CD8-positive, alpha-beta memory T cell (primary cell): Measurements from ENCODE around the gene TTC16. TPM values are rescaled to one million over a fixed set of nuclear protein-coding genes. Genes with fewer than 3 reads are reported as not detected.
A peak's percentile ranks its signal among the peaks of the same experiment; 100 is the strongest.

Source experiments
- CTCF ChIA-PET: fragments of 350-600 bp; sonication (Branson Sonifier 250); formaldehyde crosslinking; loops from one replicate; lab custom pipeline; 2021; ENCODE audit warnings: antibody characterized with exemption; lab: Charles Lee
- POLR2A ChIA-PET: fragments of 350-600 bp; sonication (Branson Sonifier 250); formaldehyde crosslinking; loops from one replicate; lab custom pipeline; 2021; ENCODE audit warnings: antibody characterized with exemption; lab: Charles Lee
- DNase-seq, 5 donors: peaks; one replicate each; pipeline versions ENCODE4 v3.0.0 to v3.0.0-alpha.2; 2020 to 2022; ENCODE audit warnings: mixed read lengths in 1 of 5
- H3K27ac ChIP-seq: one replicate; pipeline ENCODE4 v1.7.0; 2013; ENCODE audit warnings: low read depth, mild to moderate bottlenecking, low read length, moderate library complexity
- H3K27me3 ChIP-seq: 2 replicates; pipeline ENCODE4 v1.7.0; 2013; ENCODE audit warnings: low read length, mild to moderate bottlenecking; ENCODE audit not compliant: insufficient read depth, poor library complexity, severe bottlenecking
- H3K36me3 ChIP-seq: 2 replicates; pipeline ENCODE4 v1.7.0; 2013; ENCODE audit warnings: mild to moderate bottlenecking, low read length, moderate library complexity; ENCODE audit not compliant: insufficient read depth
- H3K4me1 ChIP-seq: 2 replicates; pipeline ENCODE4 v1.7.0; 2013; ENCODE audit warnings: mild to moderate bottlenecking, low read length, moderate library complexity; ENCODE audit not compliant: insufficient read depth
- H3K4me3 ChIP-seq: 2 replicates; pipeline ENCODE4 v1.7.0; 2013; ENCODE audit warnings: mild to moderate bottlenecking, low read length
- H3K9me3 ChIP-seq: 2 replicates; pipeline ENCODE4 v1.7.0; 2013; ENCODE audit warnings: mild to moderate bottlenecking, low read length
- H3K27ac Mint-ChIP-seq, 8 donors: one replicate each; pipeline ENCODE4 v1.8.0; 2020 to 2021; ENCODE audit warnings: mixed read lengths in 8 of 8, mild to moderate bottlenecking in 6 of 8, inconsistent platforms in 3 of 8, moderate library complexity in 3 of 8
- H3K27me3 Mint-ChIP-seq, 2 donors: one replicate each; pipeline ENCODE4 v1.8.0; 2020 to 2021; ENCODE audit warnings: mixed read lengths in 2 of 2, mild to moderate bottlenecking in 1 of 2, moderate library complexity in 1 of 2
- H3K36me3 Mint-ChIP-seq, 3 donors: one replicate each; pipeline ENCODE4 v1.8.0; 2020 to 2021; ENCODE audit warnings: mixed read lengths in 3 of 3, inconsistent platforms in 1 of 3, mild to moderate bottlenecking in 1 of 3
- H3K4me1 Mint-ChIP-seq, 3 donors: one replicate each; pipeline ENCODE4 v1.8.0; 2020 to 2021; ENCODE audit warnings: mixed read lengths in 3 of 3, inconsistent platforms in 1 of 3, mild to moderate bottlenecking in 1 of 3
- H3K4me3 Mint-ChIP-seq, 7 donors: one replicate each; pipeline ENCODE4 v1.8.0; 2020 to 2021; ENCODE audit warnings: mixed read lengths in 7 of 7, mild to moderate bottlenecking in 6 of 7, moderate library complexity in 4 of 7, inconsistent platforms in 2 of 7
- H3K9me3 Mint-ChIP-seq, 5 donors: one replicate each; pipeline ENCODE4 v1.8.0; 2020 to 2022; ENCODE audit warnings: mixed read lengths in 5 of 5, mild to moderate bottlenecking in 3 of 5, moderate library complexity in 2 of 5, inconsistent platforms in 1 of 5
- polyA plus RNA-seq: library from polyadenylated mRNA; unstranded; fragments of 300-500 nt; fragmentation: Illumina TruSeq; gene quantifications from one replicate; pipeline ENCODE4 v1.2.3, GENCODE V29; 2021
- total RNA-seq, 2 experiments: library from RNA; stranded (reverse); gene quantifications; one replicate each; pipeline ENCODE4 v1.2.3, GENCODE V29; 2021

TTC16 gene
- total and polyA plus RNA-seq, 3 experiments from 2014 or later, result 1.6 to 7.1 (median 1.8) TPM

DNA sequence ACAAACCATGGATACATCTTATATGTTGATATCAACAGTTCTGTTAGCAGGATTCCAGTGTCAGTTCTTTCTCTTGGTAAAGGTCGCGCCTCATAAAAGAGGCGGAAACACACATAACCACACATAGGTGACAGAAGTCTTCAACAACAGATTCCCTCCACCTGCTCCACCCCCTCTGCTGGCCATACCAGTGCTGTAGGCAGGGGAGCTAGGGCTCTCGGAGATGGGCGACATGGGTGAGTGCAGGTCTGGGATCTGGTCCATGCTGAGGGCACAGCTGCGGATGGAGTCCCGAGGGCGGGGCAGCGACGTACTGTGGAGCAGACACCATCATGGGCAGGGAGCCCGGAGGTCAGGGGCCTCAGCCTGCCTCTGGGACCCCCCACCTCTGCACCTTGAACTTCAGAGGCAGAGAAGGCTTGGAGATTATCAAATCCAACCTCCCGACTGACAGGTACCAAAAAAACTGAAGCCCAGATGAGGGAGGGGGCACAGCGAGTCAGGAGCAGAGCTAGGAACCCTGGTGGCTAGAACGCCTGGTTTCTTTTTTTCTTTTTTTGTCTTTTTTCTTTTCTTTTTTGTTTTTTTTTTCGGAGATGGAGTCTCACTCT, 31.2 kb downstream of the TTC16 start:
- ChIA-PET POLR2A (interaction anchor here (0.7 to 1.3 kb wide), 2 partner anchors 12 to 24 kb away, joined by 3 to 7 read pairs; partner anchors contain the start of gene TOR2A), CTCF (interaction anchor here (0.8 to 2.4 kb wide), 8 partner anchors 9 to 122 kb away, joined by 3 to 7 read pairs (median 4); partner anchors contain the start of genes FPGS and TOR2A)
- peak in 4 of 5 donors; percentile 19 to 77 (median 62) for DNase-seq
- no peaks in the 10 kb centered on the region for H3K27me3 ChIP-seq
- Mint-ChIP-seq H3K4me1 (peaks cover 16 to 27% (median 21%) of the 10 kb centered on the region in 3 donors), H3K27me3 (no peaks in the 10 kb centered on the region), H3K9me3 (no peaks in the 10 kb centered on the region), H3K27ac (peak overlapping the region; percentile 68 to 94 (median 92)), H3K4me3 (peak overlapping the region in 3 of 7 donors; percentile 29 to 73 (median 55)), H3K36me3 (peaks cover 4 to 90% (median 8%) of the 10 kb centered on the region in 3 donors)
- no peaks in the 10 kb centered on the region for H3K9me3 ChIP-seq
- peaks cover 60% of the 10 kb centered on the region for H3K36me3 ChIP-seq
- H3K4me1 ChIP-seq, result peaks cover 11% of the 10 kb centered on the region
- no peak overlapping the region for H3K4me3 ChIP-seq
- no peak overlapping the region for H3K27ac ChIP-seq

DNA sequence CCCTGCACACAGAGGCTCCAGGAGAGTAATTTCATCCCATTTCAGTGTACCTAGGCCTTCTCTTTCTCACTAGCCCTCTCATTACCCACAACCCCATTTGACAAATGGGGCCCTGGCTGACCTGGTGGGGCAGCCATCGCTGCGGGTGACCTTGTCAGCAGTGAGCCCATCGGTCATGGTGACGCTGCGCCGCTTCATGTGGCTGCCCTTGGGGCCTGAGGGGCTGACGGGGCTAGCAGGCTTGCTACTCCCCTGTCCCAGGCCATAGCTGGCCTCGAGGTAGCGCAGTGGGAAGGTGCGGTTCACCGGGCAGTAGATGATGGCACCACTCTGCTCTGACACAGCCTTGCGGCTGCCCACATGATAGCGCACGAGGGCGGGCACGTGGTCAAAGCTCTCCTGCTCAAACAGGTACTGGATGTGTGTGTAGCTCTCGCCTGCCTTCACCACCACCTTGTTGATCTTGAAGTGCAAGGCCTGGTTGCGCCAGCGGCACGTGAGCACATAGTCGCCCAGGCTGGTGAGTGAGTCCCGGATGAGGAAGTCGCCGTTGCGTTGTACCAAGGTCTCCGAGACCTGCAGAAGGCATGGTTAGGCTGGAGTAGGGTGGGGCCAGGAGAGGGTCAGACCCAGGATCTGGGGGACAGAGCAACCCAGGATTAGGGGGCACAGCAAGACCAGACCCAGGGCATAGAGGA, 33.4 kb downstream of the TTC16 start:
- peaks cover 11% of the 10 kb centered on the region for H3K4me1 ChIP-seq
- H3K27me3 Mint-ChIP-seq, result no peaks in the 10 kb centered on the region
- peaks cover 51% of the 10 kb centered on the region for H3K36me3 ChIP-seq
- H3K27me3 ChIP-seq, result no peaks in the 10 kb centered on the region
- no peak overlapping the region for H3K4me3 Mint-ChIP-seq
- DNase-seq, result no peak
- peak overlapping the region in 5 of 8 donors; percentile 11 to 82 (median 47) for H3K27ac Mint-ChIP-seq
- ChIA-PET CTCF (interaction anchor here (1.1 to 2.4 kb wide), 2 partner anchors 15 to 20 kb away, joined by 3 to 7 read pairs; partner anchors contain the start of gene TOR2A), POLR2A (no interaction called here)
- H3K36me3 Mint-ChIP-seq, result peaks cover 4 to 87% (median 6%) of the 10 kb centered on the region in 3 donors
- H3K9me3 Mint-ChIP-seq, result no peaks in the 10 kb centered on the region
- H3K4me3 ChIP-seq, result no peak overlapping the region
- H3K27ac ChIP-seq, result no peak overlapping the region
- H3K4me1 Mint-ChIP-seq, result peaks cover 16 to 36% (median 26%) of the 10 kb centered on the region in 3 donors
- no peaks in the 10 kb centered on the region for H3K9me3 ChIP-seq

DNA sequence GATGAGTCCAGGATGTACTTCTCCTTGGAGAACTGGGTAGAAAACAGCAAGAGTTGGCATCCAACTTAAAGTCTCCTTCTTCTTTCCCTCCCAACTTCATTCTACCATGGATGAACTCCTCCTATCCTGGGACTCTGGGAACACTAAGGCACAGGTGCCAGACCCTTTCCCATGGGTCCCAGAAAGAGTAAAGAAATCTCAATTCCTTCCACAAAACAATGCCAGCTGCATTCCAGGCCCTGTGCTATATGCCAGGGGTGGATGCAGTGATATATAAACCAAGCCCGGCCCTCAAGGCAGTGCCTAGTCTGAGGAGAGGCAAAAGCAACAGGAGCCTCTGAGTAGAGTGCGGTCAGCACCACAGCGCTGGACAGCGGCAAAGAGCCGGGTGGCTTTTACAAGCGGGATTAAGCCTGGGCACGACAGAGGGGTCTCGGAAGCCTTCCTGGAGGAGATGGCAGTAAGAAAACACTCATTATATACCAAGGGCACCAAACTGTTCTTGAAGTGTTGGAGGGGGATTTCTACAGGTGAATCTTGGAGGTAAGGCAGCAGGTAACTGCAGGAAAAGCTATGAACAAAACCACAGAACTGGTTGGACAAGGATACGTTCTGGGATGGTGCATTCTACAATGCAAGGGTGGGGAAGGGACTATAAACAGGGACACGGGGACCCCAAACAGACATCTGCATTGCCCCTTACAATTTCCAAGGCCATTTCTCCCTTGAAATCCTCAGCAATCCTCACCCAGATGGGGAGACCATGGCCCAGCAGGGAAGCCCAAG, 35.6 kb downstream of the TTC16 start:
- H3K4me3 ChIP-seq, result no peak overlapping the region
- Mint-ChIP-seq H3K9me3 (no peaks in the 10 kb centered on the region), H3K4me1 (peaks cover 16 to 32% (median 26%) of the 10 kb centered on the region in 3 donors), H3K27ac (peak overlapping the region in 6 of 8 donors; percentile 9 to 96 (median 50)), H3K36me3 (peaks cover 4 to 72% (median 5%) of the 10 kb centered on the region in 3 donors), H3K27me3 (no peaks in the 10 kb centered on the region), H3K4me3 (no peak overlapping the region)
- H3K4me1 ChIP-seq, result peaks cover 11% of the 10 kb centered on the region
- ChIA-PET CTCF (no interaction called here), POLR2A (no interaction called here)
- DNase-seq, result no peak
- H3K27me3 ChIP-seq, result no peaks in the 10 kb centered on the region
- H3K36me3 ChIP-seq, result peaks cover 40% of the 10 kb centered on the region
- H3K27ac ChIP-seq, result no peak overlapping the region
- no peaks in the 10 kb centered on the region for H3K9me3 ChIP-seq

DNA sequence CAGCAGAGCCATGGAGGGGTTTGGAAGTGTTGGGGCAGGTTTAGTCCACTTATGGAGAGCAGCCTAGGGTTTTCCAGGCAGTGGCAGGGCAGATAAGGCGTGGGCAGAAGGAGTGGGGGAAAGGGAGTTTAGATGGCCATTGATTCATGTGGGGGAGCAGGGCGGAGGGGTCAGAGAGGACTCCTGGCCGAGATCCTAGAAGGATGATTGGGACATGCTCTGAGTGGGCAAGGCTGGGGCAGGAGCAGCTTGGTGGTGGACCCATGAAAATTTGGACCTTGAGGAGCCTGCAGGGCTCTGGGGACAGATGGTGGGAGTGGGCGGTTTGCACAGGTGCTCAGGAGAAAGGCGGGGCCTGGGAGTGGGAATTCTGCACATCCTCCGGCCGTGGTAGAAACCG, 37.3 kb downstream of the TTC16 start:
- no peak for DNase-seq
- H3K27ac Mint-ChIP-seq, result peak overlapping the region in 7 of 8 donors; percentile 17 to 79 (median 58)
- H3K36me3 ChIP-seq, result peaks cover 35% of the 10 kb centered on the region
- POLR2A ChIA-PET, result no interaction called here
- no peaks in the 10 kb centered on the region for H3K27me3 ChIP-seq
- no peaks in the 10 kb centered on the region for H3K9me3 ChIP-seq
- no peaks in the 10 kb centered on the region for H3K9me3 Mint-ChIP-seq
- no peaks in the 10 kb centered on the region for H3K27me3 Mint-ChIP-seq
- H3K4me1 ChIP-seq, result peaks cover 2% of the 10 kb centered on the region
- H3K36me3 Mint-ChIP-seq, result peaks cover 4 to 60% (median 5%) of the 10 kb centered on the region in 3 donors
- H3K4me3 ChIP-seq, result no peak overlapping the region
- CTCF ChIA-PET, result no interaction called here
- H3K4me3 Mint-ChIP-seq, result no peak overlapping the region
- H3K4me1 Mint-ChIP-seq, result peaks cover 10 to 20% (median 17%) of the 10 kb centered on the region in 3 donors
- no peak overlapping the region for H3K27ac ChIP-seq

DNA sequence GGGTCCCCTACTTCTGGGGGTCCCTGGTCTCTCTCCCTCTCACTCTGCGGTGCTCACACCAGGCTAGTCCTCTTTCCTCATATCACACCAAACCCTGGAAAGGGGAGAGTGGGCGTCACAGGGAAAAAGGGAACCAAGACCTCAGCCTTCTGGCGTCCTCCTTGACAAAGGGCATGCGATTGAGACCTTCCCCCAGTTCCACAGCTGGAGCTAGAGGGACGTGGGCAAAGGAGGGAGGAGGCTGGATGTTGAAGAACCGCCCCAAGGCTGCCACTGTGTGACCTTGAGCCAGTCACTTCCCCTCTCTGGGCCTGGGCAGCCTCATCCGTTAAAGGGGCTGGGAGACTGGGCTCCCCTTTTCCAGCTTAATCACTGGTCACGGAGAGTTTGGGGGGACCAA, 37.7 kb downstream of the TTC16 start:
- H3K27me3 Mint-ChIP-seq, result no peaks in the 10 kb centered on the region
- peaks cover 30% of the 10 kb centered on the region for H3K36me3 ChIP-seq
- DNase-seq, result no peak
- H3K4me1 ChIP-seq, result no peaks in the 10 kb centered on the region
- no peak overlapping the region for H3K27ac ChIP-seq
- CTCF ChIA-PET, result no interaction called here
- H3K4me3 Mint-ChIP-seq, result no peak overlapping the region
- H3K9me3 Mint-ChIP-seq, result no peaks in the 10 kb centered on the region
- H3K27me3 ChIP-seq, result no peaks in the 10 kb centered on the region
- POLR2A ChIA-PET, result no interaction called here
- H3K9me3 ChIP-seq, result no peaks in the 10 kb centered on the region
- H3K36me3 Mint-ChIP-seq, result peaks cover 4 to 58% (median 5%) of the 10 kb centered on the region in 3 donors
- H3K4me3 ChIP-seq, result no peak overlapping the region
- peak overlapping the region in 1 of 8 donors; percentile 54 for H3K27ac Mint-ChIP-seq
- peaks cover 14 to 21% (median 19%) of the 10 kb centered on the region in 3 donors for H3K4me1 Mint-ChIP-seq

DNA sequence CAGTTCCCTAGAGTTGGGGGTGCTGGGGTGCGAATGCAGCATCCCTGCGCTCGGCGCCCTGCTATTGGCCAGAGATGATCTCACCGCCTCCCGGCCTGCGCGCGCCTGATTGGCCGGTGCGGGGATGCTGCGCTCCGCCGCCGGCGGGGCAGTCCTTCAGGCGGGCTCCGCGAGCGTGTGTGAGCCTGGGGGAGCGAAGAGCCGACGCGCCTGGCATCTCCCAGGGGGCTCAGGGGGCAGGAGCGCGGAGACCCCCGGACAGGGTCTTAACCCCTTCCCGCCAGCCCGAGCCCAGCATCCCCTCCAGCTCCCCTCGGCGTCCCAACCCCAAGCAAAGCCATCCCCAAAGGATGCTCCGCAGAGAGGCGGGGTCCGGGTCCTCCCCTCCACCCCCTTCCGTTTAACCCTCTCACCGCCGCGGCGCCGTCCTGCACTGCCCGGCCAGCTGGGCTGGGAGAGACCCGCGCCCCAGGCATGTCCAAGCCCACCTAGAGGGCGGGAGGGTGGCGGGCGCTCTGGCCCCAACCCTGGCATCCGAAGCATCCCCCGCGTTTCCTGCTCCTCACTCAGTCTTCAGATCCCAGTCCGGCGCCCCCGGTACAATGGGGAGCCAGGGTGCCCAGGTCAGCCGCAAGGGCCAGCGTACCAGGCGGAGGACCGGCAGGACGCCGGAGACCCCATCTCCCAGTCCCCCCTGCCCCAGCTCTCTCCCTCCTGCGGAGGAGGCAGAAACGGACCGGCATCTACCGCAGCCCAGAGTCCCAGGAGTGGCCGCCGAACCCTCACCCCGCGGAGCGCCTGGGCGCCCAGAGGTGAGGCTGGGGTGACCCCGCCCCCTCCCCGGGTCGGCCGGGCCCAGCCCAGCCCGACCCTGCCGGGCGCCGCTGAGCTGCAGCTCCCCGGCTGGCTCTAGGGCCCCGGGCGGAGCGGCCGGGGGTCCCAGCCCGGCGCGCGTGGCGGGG, 38.5 kb downstream of the TTC16 start:
- H3K4me3 ChIP-seq, result no peak overlapping the region
- no peaks in the 10 kb centered on the region for H3K27me3 ChIP-seq
- no peaks in the 10 kb centered on the region for H3K27me3 Mint-ChIP-seq
- H3K4me1 Mint-ChIP-seq, result peaks cover 18 to 25% (median 21%) of the 10 kb centered on the region in 3 donors
- H3K36me3 ChIP-seq, result peaks cover 22% of the 10 kb centered on the region
- no peak overlapping the region for H3K27ac Mint-ChIP-seq
- H3K4me1 ChIP-seq, result no peaks in the 10 kb centered on the region
- H3K9me3 Mint-ChIP-seq, result no peaks in the 10 kb centered on the region
- H3K4me3 Mint-ChIP-seq, result no peak overlapping the region
- POLR2A ChIA-PET, result no interaction called here
- peaks cover 4 to 57% (median 5%) of the 10 kb centered on the region in 3 donors for H3K36me3 Mint-ChIP-seq
- no peak overlapping the region for H3K27ac ChIP-seq
- CTCF ChIA-PET, result no interaction called here
- no peaks in the 10 kb centered on the region for H3K9me3 ChIP-seq
- DNase-seq, result no peak
